ENCODE measurements around the gene MFGE8. TPM values are rescaled to one million over a fixed set of nuclear protein-coding genes. Genes with fewer than 3 reads are reported as not detected.

The MFGE8 gene
- total and polyA plus RNA-seq, 8 donors = 6.1 to 34.5 (median 23.8) TPM

- no peak for DNase-seq
- no peak overlapping the region for H3K4me3 ChIP-seq
- ATAC-seq = no peak
Measured at GRCh38 chr15:88882785-88883184, 30.4 kb downstream of the MFGE8 start.

DNA sequence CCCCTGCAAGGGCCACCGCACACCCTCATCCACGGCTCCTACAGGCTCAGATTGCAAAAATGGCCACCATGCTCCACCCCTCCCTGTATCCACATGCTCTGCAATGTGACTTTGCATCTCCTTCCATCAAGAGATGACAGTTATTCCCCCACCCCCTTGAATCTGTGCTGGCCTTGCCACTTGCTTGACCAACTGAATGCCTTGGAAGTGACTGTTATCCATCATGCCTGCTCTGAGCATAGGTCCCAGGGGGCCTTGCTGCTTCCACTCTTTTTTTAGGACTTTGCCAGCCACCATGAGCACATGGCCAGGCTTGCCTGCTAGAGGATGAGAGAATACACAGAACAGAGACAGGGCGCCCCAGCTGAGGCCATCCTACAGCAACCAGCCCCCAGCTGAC lies 31.4 kb downstream of the MFGE8 start:
- Histone ChIP-seq H3K36me3 (no peaks in the 10 kb centered on the region), H3K27me3 (no peaks in the 10 kb centered on the region), H3K27ac (no peak overlapping the region), H3K4me1 (no peaks in the 10 kb centered on the region), H3K9me3 (no peaks in the 10 kb centered on the region), H3K4me3 (no peak overlapping the region)
- no peak for DNase-seq
- TF ChIP-seq, protein P1, sequence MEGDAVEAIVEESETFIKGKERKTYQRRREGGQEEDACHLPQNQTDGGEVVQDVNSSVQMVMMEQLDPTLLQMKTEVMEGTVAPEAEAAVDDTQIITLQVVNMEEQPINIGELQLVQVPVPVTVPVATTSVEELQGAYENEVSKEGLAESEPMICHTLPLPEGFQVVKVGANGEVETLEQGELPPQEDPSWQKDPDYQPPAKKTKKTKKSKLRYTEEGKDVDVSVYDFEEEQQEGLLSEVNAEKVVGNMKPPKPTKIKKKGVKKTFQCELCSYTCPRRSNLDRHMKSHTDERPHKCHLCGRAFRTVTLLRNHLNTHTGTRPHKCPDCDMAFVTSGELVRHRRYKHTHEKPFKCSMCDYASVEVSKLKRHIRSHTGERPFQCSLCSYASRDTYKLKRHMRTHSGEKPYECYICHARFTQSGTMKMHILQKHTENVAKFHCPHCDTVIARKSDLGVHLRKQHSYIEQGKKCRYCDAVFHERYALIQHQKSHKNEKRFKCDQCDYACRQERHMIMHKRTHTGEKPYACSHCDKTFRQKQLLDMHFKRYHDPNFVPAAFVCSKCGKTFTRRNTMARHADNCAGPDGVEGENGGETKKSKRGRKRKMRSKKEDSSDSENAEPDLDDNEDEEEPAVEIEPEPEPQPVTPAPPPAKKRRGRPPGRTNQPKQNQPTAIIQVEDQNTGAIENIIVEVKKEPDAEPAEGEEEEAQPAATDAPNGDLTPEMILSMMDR (IDR thresholded peaks at IDR 0.05) = no peak
- no peak for FAIRE-seq
- WGBS, 2 donors = 84 to 88% methylated on average over 3 of the region's 3 CpGs
- no peak for ATAC-seq
- intact Hi-C loops (cut with DNase I) = no loop called here

More at GRCh38 chr15:88882785-88883184, 30.4 kb downstream of the MFGE8 start:
- intact Hi-C loops (cut with DNase I) = no loop called here
- no peaks in the 10 kb centered on the region for H3K4me1 ChIP-seq
- no peaks in the 10 kb centered on the region for H3K9me3 ChIP-seq
- FAIRE-seq = no peak
- H3K27ac ChIP-seq = no peak overlapping the region
- H3K27me3 ChIP-seq = no peaks in the 10 kb centered on the region
- WGBS, 2 donors = 61 to 75% methylated on average over 4 of the region's 4 CpGs
- no peaks in the 10 kb centered on the region for H3K36me3 ChIP-seq
- TF ChIP-seq, protein P1 (IDR thresholded peaks at IDR 0.05) = no peak

DNA sequence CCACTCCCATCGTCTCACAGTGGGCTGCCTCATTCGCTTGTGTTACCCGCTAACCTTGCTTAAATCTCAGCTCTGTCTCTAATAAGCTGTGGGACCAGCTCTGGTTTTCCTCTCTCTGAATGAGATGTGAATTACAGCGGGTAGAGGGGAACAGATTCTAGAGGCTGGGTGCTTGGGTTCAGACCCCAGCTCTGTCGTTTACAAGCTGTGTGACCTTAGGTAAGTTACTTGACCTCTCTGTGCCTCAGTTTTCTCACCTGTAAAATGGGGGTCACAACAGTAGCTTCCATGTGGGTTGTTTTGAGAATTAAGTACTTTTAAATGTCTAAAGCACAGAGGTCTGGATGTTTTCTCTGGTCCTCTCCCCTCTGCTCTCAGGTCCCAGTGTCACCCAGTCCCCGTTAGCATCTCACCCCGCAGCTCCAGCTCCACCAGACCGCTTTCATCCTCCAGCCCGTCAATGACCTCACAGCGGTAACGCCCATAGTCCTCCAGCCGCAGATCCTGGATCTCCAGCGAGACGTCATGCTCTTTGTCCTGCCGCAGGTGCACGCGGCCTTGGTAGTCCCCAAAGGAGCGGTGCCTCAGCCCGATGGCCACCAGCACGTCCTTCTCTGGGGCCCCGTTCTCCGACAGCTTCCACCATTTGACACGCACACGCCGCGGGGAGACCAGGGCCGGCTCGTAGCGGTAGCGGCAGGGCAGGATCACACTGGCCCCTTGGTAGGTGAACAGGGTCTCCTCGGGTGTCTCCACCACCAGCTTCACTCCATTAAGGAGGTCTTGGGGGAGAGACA lies 32.0 kb downstream of the MFGE8 start:
- Histone ChIP-seq H3K9me3 (no peaks in the 10 kb centered on the region), H3K36me3 (no peaks in the 10 kb centered on the region), H3K27ac (no peak overlapping the region), H3K4me1 (no peaks in the 10 kb centered on the region), H3K4me3 (no peak overlapping the region), H3K27me3 (no peaks in the 10 kb centered on the region)
- FAIRE-seq (no peak), ATAC-seq (no peak), DNase-seq (no peak)
- TF ChIP-seq, protein P1 (IDR thresholded peaks at IDR 0.05) = no peak
- intact Hi-C loops (cut with DNase I) = no loop called here
- WGBS, 2 donors = 78 to 87% methylated on average over 31 of the region's 31 CpGs

DNA sequence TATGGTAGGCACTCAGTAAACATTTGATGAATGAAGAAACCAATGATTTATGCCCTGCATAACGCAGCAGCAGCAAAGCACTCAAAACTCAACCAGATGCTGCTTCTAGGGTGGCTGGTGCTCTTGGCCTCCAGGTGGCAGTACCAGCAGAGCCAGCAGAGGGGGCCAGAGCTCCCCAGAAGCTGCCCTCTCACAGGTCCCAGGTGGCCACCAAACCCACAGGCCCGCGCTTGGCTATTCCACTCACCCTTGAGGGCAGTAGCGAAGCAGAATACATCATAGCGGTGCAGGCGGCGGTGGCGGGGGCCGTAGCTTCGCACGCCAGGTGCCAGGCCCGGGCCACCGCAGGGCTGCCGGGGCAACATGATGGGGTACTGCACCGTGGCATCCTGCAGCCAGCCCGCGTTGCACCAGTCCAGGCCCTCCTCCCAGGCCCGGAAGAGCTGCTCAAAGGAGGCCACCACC lies 34.4 kb downstream of the MFGE8 start:
- no peaks in the 10 kb centered on the region for H3K27me3 ChIP-seq
- H3K27ac ChIP-seq = no peak overlapping the region
- no peaks in the 10 kb centered on the region for H3K4me1 ChIP-seq
- DNase-seq = peak in 5 of 6 donors; percentile 19 to 79 (median 47)
- WGBS, 2 donors = 53 to 65% methylated on average over 18 of the region's 18 CpGs
- no peaks in the 10 kb centered on the region for H3K36me3 ChIP-seq
- intact Hi-C loops (cut with DNase I) = no loop called here
- ATAC-seq = peak in 3 of 4 donors; percentile 67 to 91 (median 88)
- H3K9me3 ChIP-seq = no peaks in the 10 kb centered on the region
- TF ChIP-seq, protein P1 (IDR thresholded peaks at IDR 0.05) = peak; percentile 22 to 62 (median 42)
- H3K4me3 ChIP-seq = no peak overlapping the region
- FAIRE-seq = no peak

DNA sequence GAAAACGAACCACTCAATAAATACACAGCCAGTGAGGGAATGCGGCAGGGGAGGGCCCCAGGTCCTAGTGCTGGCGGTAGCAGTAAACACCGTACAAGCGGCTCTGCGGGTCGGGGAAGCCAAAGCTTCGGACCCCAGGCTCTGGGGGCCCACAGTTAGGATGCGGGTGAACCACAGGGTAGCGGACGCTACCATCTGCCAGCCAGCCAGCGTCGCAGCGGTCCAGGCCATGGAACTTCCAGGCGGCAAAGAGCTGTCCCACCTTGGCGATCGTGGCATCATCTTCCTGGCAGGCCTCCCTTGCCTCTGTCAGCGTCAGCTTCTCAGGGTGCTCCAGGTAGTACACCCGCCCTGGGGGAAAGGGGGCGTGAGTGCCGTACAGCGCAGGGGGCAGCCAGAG lies 35.3 kb downstream of the MFGE8 start:
- Histone ChIP-seq H3K27ac (no peak overlapping the region), H3K4me3 (no peak overlapping the region), H3K27me3 (no peaks in the 10 kb centered on the region), H3K4me1 (no peaks in the 10 kb centered on the region), H3K36me3 (no peaks in the 10 kb centered on the region), H3K9me3 (no peaks in the 10 kb centered on the region)
- DNase-seq (no peak), ATAC-seq (no peak), FAIRE-seq (no peak)
- TF ChIP-seq, protein P1 (IDR thresholded peaks at IDR 0.05) = no peak
- WGBS, 2 donors = 79 to 91% methylated on average over 22 of the region's 22 CpGs
- intact Hi-C loops (cut with DNase I) = no loop called here

Data from pancreas (tissue), 10 donors.